ENCODE measurements around the gene TAOK2.
"Not testable (repeated sequence)": the region's sequence is repeated elsewhere in the genome, so short reads cannot be mapped to it uniquely, and the experiment has no call there.

TAOK2 gene

GRCh38 chr16:29973384-29974246 lies at the start of gene TAOK2:
TSS of gene TAOK2 (plus strand) at chr16:29973868. CDS start at chr16:29977773, 3,905 bp downstream.
- no peak for FAIRE-seq

- FAIRE-seq: no peak
Measured at GRCh38 chr16:29925105-29925756, 48.4 kb upstream of the TAOK2 start.

- no peak for FAIRE-seq
Measured at GRCh38 chr16:29925781-29926710, 47.6 kb upstream of the TAOK2 start, which contains the start of gene KCTD13. TSS of gene KCTD13 (minus strand) at chr16:29926226. CDS start at chr16:29926033, 193 bp downstream.

GRCh38 chr16:29926711-29927052 lies 47.0 kb upstream of the TAOK2 start:
- no peak for FAIRE-seq

- FAIRE-seq: no peak
Measured at GRCh38 chr16:29927070-29927905, 46.4 kb upstream of the TAOK2 start.

- FAIRE-seq: not testable (repeated sequence)
Measured at GRCh38 chr16:29931750-29932149, 41.9 kb upstream of the TAOK2 start.

GRCh38 chr16:29940656-29941055 lies 33.0 kb upstream of the TAOK2 start:
- no peak for FAIRE-seq

GRCh38 chr16:29943846-29944799 lies 29.5 kb upstream of the TAOK2 start:
- no peak for FAIRE-seq

- FAIRE-seq: no peak
Measured at GRCh38 chr16:29947897-29948296, 25.8 kb upstream of the TAOK2 start.

GRCh38 chr16:29950806-29951461 lies 22.7 kb upstream of the TAOK2 start:
- no peak for FAIRE-seq

GRCh38 chr16:29951625-29952365 lies 21.9 kb upstream of the TAOK2 start:
- FAIRE-seq: no peak

- no peak for FAIRE-seq
Measured at GRCh38 chr16:29958756-29959155, 14.9 kb upstream of the TAOK2 start.

- no peak for FAIRE-seq
Measured at GRCh38 chr16:29959293-29959692, 14.4 kb upstream of the TAOK2 start.

- FAIRE-seq: not testable (repeated sequence)
Measured at GRCh38 chr16:29959821-29960220, 13.8 kb upstream of the TAOK2 start.

GRCh38 chr16:29961127-29961478 lies 12.6 kb upstream of the TAOK2 start:
- FAIRE-seq: no peak

- FAIRE-seq: no peak
Measured at GRCh38 chr16:29961479-29962343, 12.0 kb upstream of the TAOK2 start, which contains the start of gene TMEM219. TSS of gene TMEM219 (plus strand) at chr16:29962079. CDS start at chr16:29963144, 1,065 bp downstream.

- no peak for FAIRE-seq
Measured at GRCh38 chr16:29962344-29962994, 11.2 kb upstream of the TAOK2 start.

Data from islet of Langerhans (tissue), 1 donor.